H1 (cell line): ENCODE results near the gene APBA2. TPM values are rescaled to one million over a fixed set of nuclear protein-coding genes. Genes with fewer than 3 reads are reported as not detected.

ENCODE experiments used
- CTCF ChIA-PET: fragments of 300-600 bp; sonication (Branson Sonifier 250); formaldehyde crosslinking; loops from one replicate; lab custom pipeline; 2021; ENCODE audit not compliant: partially characterized antibody; lab: Charles Lee
- POLR2A ChIA-PET: fragments of 300-600 bp; sonication (Branson Sonifier 250); formaldehyde crosslinking; loops from one replicate; lab custom pipeline; 2021; ENCODE audit warnings: inconsistent platforms; ENCODE audit not compliant: partially characterized antibody; lab: Charles Lee
- DNase-seq, 2 experiments: peaks; one replicate each; pipeline versions ENCODE4 v3.0.0 to v3.0.0-alpha.2; 2010 to 2022; ENCODE audit warnings: low spot score in 2 of 2, low read depth in 1 of 2, mixed read lengths in 1 of 2
- FAIRE-seq: peaks from 2 replicates; lab custom pipeline; 2011; peaks lifted over from hg19 to GRCh38; lab: Jason Lieb, UNC
- H2AFZ ChIP-seq: 2 replicates; pipeline ENCODE4 v1.8.1; 2012; ENCODE audit warnings: low read length, inconsistent platforms
- H2AK5ac ChIP-seq: 2 replicates; pipeline ENCODE4 v1.6.1; 2013; ENCODE audit warnings: low read depth, low read length
- H2BK120ac ChIP-seq: replicated peaks from 2 replicates; pipeline ENCODE3; 2013; ENCODE audit warnings: low read depth, low read length, inconsistent platforms
- H2BK12ac ChIP-seq: 2 replicates; pipeline ENCODE4 v1.6.1; 2013; ENCODE audit warnings: low read depth, low read length
- H2BK15ac ChIP-seq: 2 replicates; pipeline ENCODE4 v1.6.1; 2013; ENCODE audit warnings: low read length
- H2BK20ac ChIP-seq: 2 replicates; pipeline ENCODE4 v1.6.1; 2013; ENCODE audit warnings: low read length
- H2BK5ac ChIP-seq: 2 replicates; pipeline ENCODE4 v1.6.1; 2013; ENCODE audit warnings: low read depth, low read length
- H3K14ac ChIP-seq: 2 replicates; pipeline ENCODE4 v1.6.1; 2013; ENCODE audit warnings: inconsistent platforms; ENCODE audit not compliant: insufficient read length
- H3K18ac ChIP-seq: 2 replicates; pipeline ENCODE4 v1.6.1; 2013; ENCODE audit warnings: low read length; ENCODE audit errors: extremely low read depth
- H3K23ac ChIP-seq: 2 replicates; pipeline ENCODE4 v1.6.1; 2013; ENCODE audit warnings: inconsistent platforms; ENCODE audit not compliant: insufficient read length
- H3K23me2 ChIP-seq: 2 replicates; pipeline ENCODE4 v1.6.1; 2013; ENCODE audit warnings: low read depth, low read length
- H3K27ac ChIP-seq: 2 replicates; pipeline ENCODE4 v1.6.1; 2011; ENCODE audit warnings: low read depth, low read length, inconsistent platforms
- H3K27me3 ChIP-seq, 4 experiments: replicated peaks in 1 of 4; 1 replicate in 1 of 4; 2 replicates in 3 of 4; pipeline versions ENCODE4 v1.6.1 to v1.8.1; 2011 to 2013; ENCODE audit warnings: low read length in 3 of 4, mild to moderate bottlenecking in 3 of 4, inconsistent platforms in 2 of 4, mixed read lengths in 2 of 4, moderate library complexity in 1 of 4; ENCODE audit not compliant: control insufficient read depth in 3 of 4, insufficient read depth in 3 of 4; ENCODE audit errors: extremely low read depth in 1 of 4
- H3K36me3 ChIP-seq, 4 experiments: 2 replicates each; pipeline versions ENCODE4 v1.6.1 to v1.8.1; 2011 to 2013; ENCODE audit warnings: mild to moderate bottlenecking in 4 of 4, low read length in 3 of 4, moderate library complexity in 2 of 4, control low read depth in 1 of 4, inconsistent platforms in 1 of 4; ENCODE audit not compliant: insufficient read depth in 4 of 4, control insufficient read depth in 2 of 4
- H3K4ac ChIP-seq: replicated peaks from 2 replicates; pipeline ENCODE3; 2013; ENCODE audit warnings: low read length, low read depth, mixed read lengths, inconsistent platforms; ENCODE audit not compliant: insufficient read length
- H3K4me1 ChIP-seq, 4 experiments: replicated peaks in 1 of 4; 1 replicate in 1 of 4; 2 replicates in 3 of 4; pipeline versions ENCODE4 v1.6.1 to v1.8.1; 2011 to 2013; ENCODE audit warnings: low read length in 3 of 4, inconsistent platforms in 2 of 4, mixed read lengths in 1 of 4; ENCODE audit not compliant: insufficient read depth in 4 of 4, control insufficient read depth in 3 of 4
- H3K4me2 ChIP-seq, 2 experiments: 2 replicates each; pipeline versions ENCODE4 v1.6.1 to v1.8.1; 2011 to 2013; ENCODE audit warnings: low read depth in 2 of 2, low read length in 2 of 2, control low read depth in 1 of 2, inconsistent platforms in 1 of 2, mild to moderate bottlenecking in 1 of 2; ENCODE audit not compliant: insufficient read depth in 1 of 2
- H3K4me3 ChIP-seq, 4 experiments: fragments of 200-600, 300-600 bp in 1 of 4; sonication (generic), shearing (Covaris generic), sonication (Bioruptor Twin) in 1 of 4; 2 replicates each; pipeline versions ENCODE4 v1.5.1 to v1.8.1; 2011 to 2016; ENCODE audit warnings: low read length in 4 of 4, low read depth in 3 of 4, control low read depth in 2 of 4, inconsistent platforms in 2 of 4, mild to moderate bottlenecking in 2 of 4, mixed read lengths in 1 of 4, moderate library complexity in 1 of 4; ENCODE audit not compliant: insufficient read depth in 2 of 4; ENCODE audit errors: extremely low read depth in 1 of 4
- H3K56ac ChIP-seq: replicated peaks from 2 replicates; pipeline ENCODE3; 2013; ENCODE audit warnings: low read depth, mild to moderate bottlenecking, mixed read lengths, low read length, inconsistent platforms; ENCODE audit not compliant: insufficient read length
- H3K79me1 ChIP-seq: 2 replicates; pipeline ENCODE4 v1.6.1; 2013; ENCODE audit warnings: low read depth, low read length, control low read depth
- H3K79me2 ChIP-seq, 2 experiments: 2 replicates each; pipeline versions ENCODE4 v1.6.1 to v1.8.1; 2012 to 2013; ENCODE audit warnings: low read length in 2 of 2, mild to moderate bottlenecking in 2 of 2, inconsistent platforms in 1 of 2; ENCODE audit not compliant: insufficient read depth in 2 of 2, control insufficient read depth in 1 of 2
- H3K9ac ChIP-seq, 4 experiments: replicated peaks in 1 of 4; 1 replicate in 1 of 4; 2 replicates in 3 of 4; pipeline versions ENCODE4 v1.6.1 to v1.8.1; 2011 to 2013; ENCODE audit warnings: low read depth in 3 of 4, low read length in 3 of 4, control low read depth in 2 of 4, mild to moderate bottlenecking in 2 of 4, moderate library complexity in 2 of 4, inconsistent platforms in 1 of 4; ENCODE audit errors: extremely low read depth in 1 of 4
- H3K9me3 ChIP-seq, 2 experiments: 2 replicates each; pipeline versions ENCODE4 v1.6.1 to v1.8.1; 2012 to 2013; ENCODE audit warnings: mild to moderate bottlenecking in 2 of 2, moderate library complexity in 2 of 2, control low read depth in 1 of 2, inconsistent platforms in 1 of 2, low read depth in 1 of 2, low read length in 1 of 2, mixed read lengths in 1 of 2; ENCODE audit not compliant: insufficient read depth in 2 of 2
- H4K20me1 ChIP-seq, 2 experiments: replicated peaks in 1 of 2; 2 replicates each; pipeline versions ENCODE3 to v1.8.1; 2011 to 2013; ENCODE audit warnings: inconsistent platforms in 2 of 2, low read length in 2 of 2, mild to moderate bottlenecking in 1 of 2; ENCODE audit not compliant: insufficient read depth in 2 of 2, control insufficient read depth in 1 of 2
- H4K5ac ChIP-seq: 2 replicates; pipeline ENCODE4 v1.6.1; 2013; ENCODE audit warnings: low read length, low read depth, mixed read lengths, inconsistent platforms; ENCODE audit not compliant: insufficient read length
- H4K8ac ChIP-seq: 2 replicates; pipeline ENCODE4 v1.8.0; 2013; ENCODE audit warnings: mild to moderate bottlenecking, moderate library complexity, low read length, inconsistent platforms; ENCODE audit not compliant: insufficient read depth; ENCODE audit errors: extremely low read depth
- H4K91ac ChIP-seq: replicated peaks from 2 replicates; pipeline ENCODE3; 2013; ENCODE audit warnings: low read length, mixed read lengths, inconsistent platforms; ENCODE audit not compliant: insufficient read length
- CEBPB ChIP-seq: IDR thresholded peaks from 2 replicates; pipeline ENCODE4 v1.6.1; 2012; ENCODE audit warnings: low read depth, low read length
- CHD1 ChIP-seq: IDR thresholded peaks from 2 replicates; pipeline ENCODE4 v1.6.1; 2012; ENCODE audit warnings: low read depth, low read length, improper control_type of control experiment
- KDM5A ChIP-seq: fragments of 200-600 bp; IDR thresholded peaks from 2 replicates; pipeline ENCODE4 v1.7.1; 2012; ENCODE audit warnings: mild to moderate bottlenecking, low read length, inconsistent platforms, mixed read lengths
- NANOG ChIP-seq: IDR thresholded peaks from 2 replicates; pipeline ENCODE4 v1.6.1; 2011; ENCODE audit warnings: low read length, low read depth, mild to moderate bottlenecking, inconsistent platforms; ENCODE audit not compliant: insufficient read depth, poor library complexity, severe bottlenecking
- POLR2A ChIP-seq, 2 experiments: IDR thresholded peaks; 1 replicate in 1 of 2; 2 replicates in 1 of 2; pipeline ENCODE4 v1.6.1; 2011; ENCODE audit warnings: low read depth in 2 of 2, low read length in 2 of 2, mild to moderate bottlenecking in 2 of 2; ENCODE audit errors: control extremely low read depth in 1 of 2
- RXRA ChIP-seq: IDR thresholded peaks from 2 replicates; pipeline ENCODE4 v1.6.1; 2011; ENCODE audit warnings: low read depth, mild to moderate bottlenecking, low read length, moderate library complexity; ENCODE audit not compliant: insufficient read depth
- SIRT6 ChIP-seq: IDR thresholded peaks from one replicate; pipeline ENCODE4 v1.7.1; 2012; ENCODE audit warnings: low read length, inconsistent platforms
- WGBS, 2 experiments: shearing (Covaris generic) in 1 of 2; methylation state at CpG; one replicate each; pipeline versions ENCODE4 v1.1.6 to v1.1.7; 2013 to 2015; ENCODE audit warnings: low lambda C conversion rate in 2 of 2, mixed read lengths in 2 of 2, inconsistent platforms in 1 of 2, low coverage in 1 of 2, missing lambda C conversion rate in 1 of 2; ENCODE audit not compliant: insufficient replicate concordance in 2 of 2, insufficient coverage in 1 of 2, insufficient read length in 1 of 2; ENCODE audit errors: extremely low coverage in 1 of 2, missing lambda C conversion rate in 1 of 2; 5-methylcytosine and 5-hydroxymethylcytosine counted together
- polyA plus RNA-seq, 7 experiments: library from polyadenylated mRNA; depleted of rRNA in 3 of 7; stranded (reverse) in 5 of 7; unstranded in 2 of 7; fragments of >200 nt in 5 of 7; fragments of 200-250 nt in 2 of 7; gene quantifications; 1 replicate in 5 of 7; 2 replicates in 1 of 7; 4 replicates in 1 of 7; pipeline versions ENCODE4 v1.2.1 to v1.2.3, GENCODE V29; 2011 to 2013; ENCODE audit warnings: missing spikeins in 2 of 7, mixed read lengths in 2 of 7
- total RNA-seq: library from RNA; stranded (reverse); fragmentation: NEBNext Ultra II Directional; extraction: Animal tissue kit (Norgen Biotek cat#: 25700); gene quantifications from 2 replicates; pipeline ENCODE4 v1.2.1, GENCODE V29; 2021
- TF ChIP-seq, protein P1 (sequence below): IDR thresholded peaks from 2 replicates; pipeline ENCODE4 v1.6.1; 2012; ENCODE audit warnings: inconsistent platforms
- TF ChIP-seq, protein P2 (sequence below), 3 experiments: IDR thresholded peaks; 1 replicate in 2 of 3; 2 replicates in 1 of 3; pipeline versions ENCODE4 v1.5.1 to v1.6.1; 2011; ENCODE audit warnings: low read length in 3 of 3, mild to moderate bottlenecking in 3 of 3, inconsistent platforms in 2 of 3, low read depth in 1 of 3, moderate library complexity in 1 of 3; ENCODE audit not compliant: insufficient read depth in 1 of 3; ENCODE audit errors: control extremely low read depth in 1 of 3

APBA2 gene
- total and polyA plus RNA-seq, 2 of the 8 experiments (the other 6 are each of a cell fraction or from before 2014, with no cell fraction given): 15.5 to 19.0 TPM

DNA sequence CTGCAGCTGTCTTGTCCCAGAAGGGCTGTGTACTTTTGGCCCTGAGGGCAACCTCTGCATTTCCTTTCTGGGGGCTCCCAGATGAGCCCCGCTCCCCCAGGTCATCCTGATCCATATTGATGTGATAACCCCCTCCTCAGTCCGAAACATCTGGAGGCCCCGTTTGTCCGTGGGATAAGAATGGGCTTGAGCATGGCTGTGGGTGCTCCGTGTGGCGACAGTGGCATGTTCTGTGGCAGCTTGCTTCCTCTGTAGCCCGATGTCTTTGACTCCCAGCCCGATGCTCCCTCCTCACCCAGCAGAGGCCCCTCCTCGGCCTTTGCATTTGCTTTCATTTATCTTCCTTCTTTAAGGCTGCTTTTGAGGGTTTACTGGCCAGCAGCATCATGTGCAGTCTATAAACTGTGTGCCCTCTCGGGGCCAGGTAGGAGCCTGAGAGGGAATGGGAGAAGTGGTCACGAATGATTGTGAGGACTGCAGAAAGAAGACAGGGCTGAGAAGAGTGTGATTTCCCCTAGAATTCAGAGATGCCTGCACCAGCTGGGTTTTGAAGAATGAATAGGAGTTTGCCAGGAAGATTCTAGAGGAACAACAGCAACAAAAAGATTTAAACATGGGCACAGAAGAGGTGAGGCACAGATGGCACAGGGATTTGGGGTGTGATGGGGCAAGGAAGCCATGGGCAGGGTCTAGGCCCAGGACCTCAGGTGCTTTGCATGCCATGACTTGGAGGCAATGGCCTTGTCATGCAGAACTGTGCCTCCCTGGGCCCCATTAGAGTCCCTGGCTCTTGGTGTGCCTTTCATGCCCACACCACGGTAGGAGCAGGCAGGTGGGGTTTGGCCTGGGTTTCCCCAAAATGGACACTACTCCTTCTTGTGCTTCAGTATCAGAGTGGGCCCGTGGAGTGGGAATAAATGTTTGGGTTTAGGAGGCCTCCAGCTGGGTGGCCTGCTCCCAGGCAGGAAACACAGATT, 34.2 kb downstream of the APBA2 start:
- no peak overlapping the region for H3K27ac ChIP-seq
- no peak overlapping the region for H2BK20ac ChIP-seq
- no peak overlapping the region for H3K4me3 ChIP-seq
- no peaks in the 10 kb centered on the region for H3K9me3 ChIP-seq
- H2BK120ac ChIP-seq: no peak overlapping the region
- H3K36me3 ChIP-seq: no peaks in the 10 kb centered on the region; a peak in 1 of 8 replicates
- no peak overlapping the region for H3K56ac ChIP-seq
- H3K14ac ChIP-seq: no peak overlapping the region
- POLR2A ChIA-PET: interaction anchor here (1.6 kb wide), 1 partner anchor 10 kb away, joined by 4 read pairs; no protein-coding TSS in a partner anchor
- 86% methylated on average over 13 of the region's 13 CpGs; no CpG with 5 or more reads in 1 of the 2 experiments for WGBS, 2 experiments
- FAIRE-seq (no peak), DNase-seq (no peak)
- H4K20me1 ChIP-seq: peaks cover 0 to 8% of the 10 kb centered on the region in 2 experiments
- no peaks in the 10 kb centered on the region for H3K27me3 ChIP-seq
- CTCF ChIA-PET: interaction anchor here (0.7 to 6.9 kb wide), 15 partner anchors 10 to 357 kb away, joined by 3 to 78 read pairs (median 6); no protein-coding TSS in a partner anchor
- H3K4me2 ChIP-seq: no peak overlapping the region; a peak in 1 of 4 replicates
- H3K79me1 ChIP-seq: peaks cover 5% of the 10 kb centered on the region
- no peak overlapping the region for H3K23ac ChIP-seq
- no peak overlapping the region for H2AK5ac ChIP-seq
- H3K4ac ChIP-seq: no peak overlapping the region
- H3K79me2 ChIP-seq: no peaks in the 10 kb centered on the region
- H3K9ac ChIP-seq: no peak overlapping the region; a peak in 1 of 7 replicates
- H3K4me1 ChIP-seq: peaks cover 0 to 12% (median 7%) of the 10 kb centered on the region in 4 experiments; a peak in 5 of 7 replicates
- H3K18ac ChIP-seq: no peak overlapping the region
- no peak overlapping the region for H2AFZ ChIP-seq
- H4K8ac ChIP-seq: no peak overlapping the region
- no peak overlapping the region for H4K5ac ChIP-seq
- H2BK15ac ChIP-seq: no peak overlapping the region
- no peak overlapping the region for H2BK12ac ChIP-seq
- peaks cover 8% of the 10 kb centered on the region; the same call in 1 of the 2 replicates for H3K23me2 ChIP-seq
- H2BK5ac ChIP-seq: no peak overlapping the region
- H4K91ac ChIP-seq: no peak overlapping the region
- TF ChIP-seq, protein P1, sequence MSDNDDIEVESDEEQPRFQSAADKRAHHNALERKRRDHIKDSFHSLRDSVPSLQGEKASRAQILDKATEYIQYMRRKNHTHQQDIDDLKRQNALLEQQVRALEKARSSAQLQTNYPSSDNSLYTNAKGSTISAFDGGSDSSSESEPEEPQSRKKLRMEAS: no peak
- TF ChIP-seq CEBPB: no peak
- TF ChIP-seq, protein P2, sequence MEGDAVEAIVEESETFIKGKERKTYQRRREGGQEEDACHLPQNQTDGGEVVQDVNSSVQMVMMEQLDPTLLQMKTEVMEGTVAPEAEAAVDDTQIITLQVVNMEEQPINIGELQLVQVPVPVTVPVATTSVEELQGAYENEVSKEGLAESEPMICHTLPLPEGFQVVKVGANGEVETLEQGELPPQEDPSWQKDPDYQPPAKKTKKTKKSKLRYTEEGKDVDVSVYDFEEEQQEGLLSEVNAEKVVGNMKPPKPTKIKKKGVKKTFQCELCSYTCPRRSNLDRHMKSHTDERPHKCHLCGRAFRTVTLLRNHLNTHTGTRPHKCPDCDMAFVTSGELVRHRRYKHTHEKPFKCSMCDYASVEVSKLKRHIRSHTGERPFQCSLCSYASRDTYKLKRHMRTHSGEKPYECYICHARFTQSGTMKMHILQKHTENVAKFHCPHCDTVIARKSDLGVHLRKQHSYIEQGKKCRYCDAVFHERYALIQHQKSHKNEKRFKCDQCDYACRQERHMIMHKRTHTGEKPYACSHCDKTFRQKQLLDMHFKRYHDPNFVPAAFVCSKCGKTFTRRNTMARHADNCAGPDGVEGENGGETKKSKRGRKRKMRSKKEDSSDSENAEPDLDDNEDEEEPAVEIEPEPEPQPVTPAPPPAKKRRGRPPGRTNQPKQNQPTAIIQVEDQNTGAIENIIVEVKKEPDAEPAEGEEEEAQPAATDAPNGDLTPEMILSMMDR (IDR thresholded peaks at IDR 0.05; ENCODE audit: control extremely low read depth in 1 of 3, insufficient read depth in 1 of 3, low read depth in 1 of 3, low read length in 3 of 3): no peak
- TF ChIP-seq POLR2A (IDR thresholded peaks at IDR 0.05; ENCODE audit: control extremely low read depth in 1 of 2, low read depth in 2 of 2, low read length in 2 of 2): no peak
- no peak for TF ChIP-seq CHD1
- no peak for TF ChIP-seq KDM5A
- no peak for TF ChIP-seq NANOG
- TF ChIP-seq RXRA: no peak
- no peak for TF ChIP-seq SIRT6
